Smooth muscle cell (in vitro differentiated cells): ENCODE results near the gene DAB2IP. TPM values are rescaled to one million over a fixed set of nuclear protein-coding genes. Genes with fewer than 3 reads are reported as not detected.
A peak's percentile ranks its signal among the peaks of the same experiment; 100 is the strongest.

ENCODE experiments used
- DNase-seq: peaks from one replicate; lab custom pipeline; 2025; ENCODE audit not compliant: unreplicated experiment; lab: John Stamatoyannopoulos, UW
- H2AFZ ChIP-seq: fragments of 200-600 bp; sonication (generic); 2 replicates; pipeline ENCODE4 v1.6.0; 2016; ENCODE audit warnings: antibody characterized with exemption, low read depth, mild to moderate bottlenecking
- H3F3A ChIP-seq: fragments of 200-600 bp; sonication (generic); 2 replicates; pipeline ENCODE4 v1.6.0; 2017; ENCODE audit warnings: antibody characterized with exemption, low read depth
- H3K27ac ChIP-seq: fragments of 200-600 bp; sonication (generic); 2 replicates; pipeline ENCODE4 v1.5.1; 2016; ENCODE audit warnings: low read depth, mild to moderate bottlenecking
- H3K27me3 ChIP-seq: fragments of 200-600 bp; sonication (generic); 2 replicates; pipeline ENCODE4 v1.6.1; 2016; ENCODE audit warnings: low read depth, mild to moderate bottlenecking
- H3K36me3 ChIP-seq: fragments of 200-600 bp; sonication (generic); 2 replicates; pipeline ENCODE4 v1.5.1; 2016; ENCODE audit warnings: low read depth
- H3K4me1 ChIP-seq: fragments of 200-600 bp; sonication (generic); 2 replicates; pipeline ENCODE4 v1.5.1; 2016; ENCODE audit warnings: low read depth
- H3K4me2 ChIP-seq: fragments of 200-600 bp; sonication (generic); 2 replicates; pipeline ENCODE4 v1.6.0; 2016; ENCODE audit warnings: mild to moderate bottlenecking
- H3K4me3 ChIP-seq: fragments of 200-600 bp; sonication (generic); 2 replicates; pipeline ENCODE4 v1.5.1; 2016; ENCODE audit warnings: mild to moderate bottlenecking
- H3K79me2 ChIP-seq: fragments of 200-600 bp; sonication (generic); 2 replicates; pipeline ENCODE4 v1.6.0; 2016; ENCODE audit warnings: low read depth, mild to moderate bottlenecking
- H3K9ac ChIP-seq: fragments of 200-600 bp; sonication (generic); 2 replicates; pipeline ENCODE4 v1.6.0; 2016; ENCODE audit warnings: low read depth
- H3K9me3 ChIP-seq: fragments of 200-600 bp; sonication (generic); replicated peaks from 2 replicates; pipeline ENCODE4 v1.5.1; 2016; ENCODE audit warnings: low read depth
- H4K20me1 ChIP-seq: fragments of 200-600 bp; sonication (generic); 2 replicates; pipeline ENCODE4 v1.6.0; 2016; ENCODE audit warnings: low read depth
- CTCF ChIP-seq: fragments of 200-600 bp; sonication (generic); IDR thresholded peaks from 2 replicates; pipeline ENCODE4 v1.5.1; 2017; ENCODE audit warnings: borderline replicate concordance, mild to moderate bottlenecking, antibody characterized with exemption; ENCODE audit not compliant: insufficient read depth, poor library complexity, severe bottlenecking
- WGBS: methylation state at CpG from one replicate; pipeline ENCODE4 v1.1.7; 2016; ENCODE audit warnings: low lambda C conversion rate; 5-methylcytosine and 5-hydroxymethylcytosine counted together
- polyA plus RNA-seq: library from polyadenylated mRNA; unstranded; fragments of >200 nt; fragmentation: Nextera tagmentation; extraction: Ambion mirVana; gene quantifications from 2 replicates; pipeline ENCODE4 v1.2.1, GENCODE V29; 2016
- total RNA-seq: library from RNA; depleted of rRNA; stranded (reverse); fragments of >200 nt; gene quantifications from 2 replicates; pipeline ENCODE4 v1.2.3, GENCODE V29; 2014

DAB2IP gene
- total and polyA plus RNA-seq, 2 experiments from 2014 or later, result 10.4 to 15.5 TPM

DNA sequence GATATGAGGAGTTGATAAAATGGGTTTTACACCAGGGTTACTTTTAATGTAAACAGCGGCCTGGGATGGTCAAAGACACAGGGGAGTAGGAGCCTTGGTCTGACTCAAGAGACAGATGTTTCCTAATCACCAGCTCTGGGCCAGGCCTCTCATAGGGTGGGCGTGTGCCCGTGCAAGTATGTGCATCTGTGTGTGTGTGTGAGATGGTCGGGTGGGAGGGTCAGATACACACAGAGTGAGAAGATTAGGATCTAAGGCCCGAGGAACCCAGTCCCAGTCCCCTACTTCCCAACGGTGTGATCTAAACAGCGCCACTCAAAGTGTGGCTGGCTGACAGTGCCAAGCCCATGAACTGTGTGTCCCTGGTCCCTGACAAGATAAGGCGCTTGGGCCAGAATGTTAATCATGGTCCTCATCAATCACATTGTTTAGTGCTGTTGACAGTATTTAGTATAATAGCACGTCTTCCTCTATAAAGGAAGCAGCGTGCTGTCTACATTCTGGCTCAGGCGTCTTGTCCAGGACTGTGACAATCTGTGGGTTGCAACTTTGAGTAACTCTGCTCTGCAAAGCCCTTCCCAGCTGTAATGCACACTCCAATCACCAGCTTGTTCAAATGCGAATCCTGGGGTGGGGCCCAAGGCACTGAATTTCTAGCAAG, 173.7 kb downstream of the DAB2IP start:
- Histone ChIP-seq H3K27ac (no peak overlapping the region), H3K79me2 (no peaks in the 10 kb centered on the region), H3K27me3 (no peaks in the 10 kb centered on the region), H3K4me3 (no peak overlapping the region), H3K9me3 (no peaks in the 10 kb centered on the region), H3K4me2 (peak overlapping the region; percentile 50), H2AFZ (no peak overlapping the region), H3K36me3 (no peaks in the 10 kb centered on the region), H3F3A (no peaks in the 10 kb centered on the region), H3K9ac (no peak overlapping the region), H4K20me1 (no peaks in the 10 kb centered on the region), H3K4me1 (peaks cover 1% of the 10 kb centered on the region)
- no peak for DNase-seq
- no peak for TF ChIP-seq CTCF
- WGBS, result 30% methylated on average over 12 of the region's 12 CpGs

DNA sequence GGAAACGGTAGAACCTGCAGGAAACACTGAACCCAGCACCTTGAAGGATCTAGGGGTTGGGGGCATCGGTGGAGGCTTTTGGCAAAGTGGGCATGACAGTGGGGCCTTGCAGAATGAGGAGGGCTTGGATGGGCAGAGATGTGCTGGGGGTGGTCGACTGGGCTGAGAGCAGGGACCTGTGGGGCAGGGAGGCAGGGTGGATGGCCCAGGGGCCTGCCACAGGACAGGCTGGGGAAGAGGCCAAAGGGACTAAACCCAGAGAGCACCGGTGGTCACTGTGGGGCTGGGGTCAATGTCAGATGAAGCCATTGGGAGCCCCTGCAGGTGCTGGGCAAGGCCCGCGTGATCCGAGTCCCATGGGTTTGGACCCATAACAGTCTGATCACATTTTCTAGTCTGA, 175.3 kb downstream of the DAB2IP start:
- WGBS, result 96% methylated on average over 7 of the region's 7 CpGs
- Histone ChIP-seq H3K27ac (no peak overlapping the region), H3K4me1 (no peaks in the 10 kb centered on the region), H3K9me3 (no peaks in the 10 kb centered on the region), H3K9ac (no peak overlapping the region), H3K36me3 (no peaks in the 10 kb centered on the region), H3K27me3 (no peaks in the 10 kb centered on the region), H3K4me3 (no peak overlapping the region), H3K79me2 (no peaks in the 10 kb centered on the region), H4K20me1 (no peaks in the 10 kb centered on the region), H3F3A (no peaks in the 10 kb centered on the region), H2AFZ (no peak overlapping the region), H3K4me2 (no peak overlapping the region)
- DNase-seq, result no peak
- TF ChIP-seq CTCF, result no peak

GRCh38 chr9:121827251-121827967, 176.0 kb downstream of the DAB2IP start:
- Histone ChIP-seq H3K4me1 (no peaks in the 10 kb centered on the region), H3K9ac (no peak overlapping the region), H3K27ac (no peak overlapping the region), H3K27me3 (no peaks in the 10 kb centered on the region), H3K4me3 (no peak overlapping the region), H3K36me3 (no peaks in the 10 kb centered on the region), H3K79me2 (no peaks in the 10 kb centered on the region), H3F3A (no peaks in the 10 kb centered on the region), H2AFZ (no peak overlapping the region), H3K9me3 (no peaks in the 10 kb centered on the region), H3K4me2 (no peak overlapping the region), H4K20me1 (no peaks in the 10 kb centered on the region)
- WGBS, result 87% methylated on average over 17 of the region's 17 CpGs
- no peak for TF ChIP-seq CTCF
- no peak for DNase-seq
